ENCODE data around the gene RPS21.

DNA sequence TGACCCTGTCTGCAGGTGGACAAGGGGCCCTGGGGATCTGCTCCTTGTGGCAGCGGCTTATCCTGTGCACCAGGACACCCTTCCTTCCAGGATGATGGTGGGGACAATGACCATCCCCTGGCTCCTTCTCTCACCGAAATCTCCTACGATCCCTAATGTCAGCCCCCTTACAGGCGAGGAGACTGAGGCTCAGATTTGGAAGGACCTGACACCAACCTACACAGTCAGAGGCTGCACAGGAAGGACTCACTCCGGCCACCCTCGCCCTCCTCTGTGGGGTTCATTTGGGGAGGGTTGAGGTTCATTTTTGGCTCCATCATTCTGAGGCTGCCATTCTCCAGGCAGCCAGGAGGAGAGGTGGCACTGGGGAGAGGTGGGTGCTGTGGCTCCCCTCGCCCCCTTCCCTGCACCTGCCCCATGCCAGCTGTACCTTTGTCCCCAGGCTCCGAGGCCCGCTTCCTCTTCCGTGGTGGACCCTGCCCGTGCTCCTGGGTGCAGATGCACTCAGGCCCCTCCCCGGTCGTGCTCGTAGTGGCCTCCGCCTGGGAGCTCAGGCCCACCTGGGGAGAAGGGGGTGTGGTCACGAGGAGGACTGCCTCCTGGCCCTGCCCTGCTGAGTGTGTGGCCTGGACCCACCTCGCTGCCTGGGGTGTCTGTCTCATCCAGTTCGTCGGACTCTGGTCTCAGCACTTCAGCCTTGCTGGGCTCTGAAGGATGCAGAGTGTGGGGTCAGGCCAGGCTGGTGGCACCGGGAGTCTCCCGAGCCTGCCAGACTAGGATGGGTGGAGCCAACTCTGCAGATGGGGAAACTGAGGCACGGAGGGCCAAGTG, 25.5 kb downstream of the RPS21 start:
- TF ChIP-seq, protein P1, sequence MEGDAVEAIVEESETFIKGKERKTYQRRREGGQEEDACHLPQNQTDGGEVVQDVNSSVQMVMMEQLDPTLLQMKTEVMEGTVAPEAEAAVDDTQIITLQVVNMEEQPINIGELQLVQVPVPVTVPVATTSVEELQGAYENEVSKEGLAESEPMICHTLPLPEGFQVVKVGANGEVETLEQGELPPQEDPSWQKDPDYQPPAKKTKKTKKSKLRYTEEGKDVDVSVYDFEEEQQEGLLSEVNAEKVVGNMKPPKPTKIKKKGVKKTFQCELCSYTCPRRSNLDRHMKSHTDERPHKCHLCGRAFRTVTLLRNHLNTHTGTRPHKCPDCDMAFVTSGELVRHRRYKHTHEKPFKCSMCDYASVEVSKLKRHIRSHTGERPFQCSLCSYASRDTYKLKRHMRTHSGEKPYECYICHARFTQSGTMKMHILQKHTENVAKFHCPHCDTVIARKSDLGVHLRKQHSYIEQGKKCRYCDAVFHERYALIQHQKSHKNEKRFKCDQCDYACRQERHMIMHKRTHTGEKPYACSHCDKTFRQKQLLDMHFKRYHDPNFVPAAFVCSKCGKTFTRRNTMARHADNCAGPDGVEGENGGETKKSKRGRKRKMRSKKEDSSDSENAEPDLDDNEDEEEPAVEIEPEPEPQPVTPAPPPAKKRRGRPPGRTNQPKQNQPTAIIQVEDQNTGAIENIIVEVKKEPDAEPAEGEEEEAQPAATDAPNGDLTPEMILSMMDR (IDR thresholded peaks at IDR 0.05; ENCODE audit: low read depth, low read length, missing input control) = no peak
- TF ChIP-seq RAD21 (IDR thresholded peaks at IDR 0.05) (no peak), GABPA (IDR thresholded peaks at IDR 0.05 in 1 of 2, conservative IDR thresholded peaks at IDR 0.05 in 1 of 2) (no peak), YY1 (IDR thresholded peaks at IDR 0.05) (no peak), FOXA1 (IDR thresholded peaks at IDR 0.05) (no peak)
- TF ChIP-seq, protein P2, sequence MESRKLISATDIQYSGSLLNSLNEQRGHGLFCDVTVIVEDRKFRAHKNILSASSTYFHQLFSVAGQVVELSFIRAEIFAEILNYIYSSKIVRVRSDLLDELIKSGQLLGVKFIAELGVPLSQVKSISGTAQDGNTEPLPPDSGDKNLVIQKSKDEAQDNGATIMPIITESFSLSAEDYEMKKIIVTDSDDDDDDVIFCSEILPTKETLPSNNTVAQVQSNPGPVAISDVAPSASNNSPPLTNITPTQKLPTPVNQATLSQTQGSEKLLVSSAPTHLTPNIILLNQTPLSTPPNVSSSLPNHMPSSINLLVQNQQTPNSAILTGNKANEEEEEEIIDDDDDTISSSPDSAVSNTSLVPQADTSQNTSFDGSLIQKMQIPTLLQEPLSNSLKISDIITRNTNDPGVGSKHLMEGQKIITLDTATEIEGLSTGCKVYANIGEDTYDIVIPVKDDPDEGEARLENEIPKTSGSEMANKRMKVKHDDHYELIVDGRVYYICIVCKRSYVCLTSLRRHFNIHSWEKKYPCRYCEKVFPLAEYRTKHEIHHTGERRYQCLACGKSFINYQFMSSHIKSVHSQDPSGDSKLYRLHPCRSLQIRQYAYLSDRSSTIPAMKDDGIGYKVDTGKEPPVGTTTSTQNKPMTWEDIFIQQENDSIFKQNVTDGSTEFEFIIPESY (IDR thresholded peaks at IDR 0.05) = no peak

All from liver (tissue), 3 donors.